B cell (primary cell): Measurements from ENCODE around the gene G0S2. TPM values are rescaled to one million over a fixed set of nuclear protein-coding genes. Genes with fewer than 3 reads are reported as not detected.

Experiments used
- ATAC-seq: fragments of 200-7000 bp; cut with Tn5 transposase; one replicate; pipeline ENCODE4 v1.10.0; 2021; ENCODE audit warnings: low read depth, mild to moderate bottlenecking, moderate number of reproducible peaks, moderate library complexity
- CTCF ChIA-PET: fragments of 350-600 bp; sonication (Branson Sonifier 250); formaldehyde crosslinking; loops from one replicate; lab custom pipeline; 2021; ENCODE audit warnings: antibody characterized with exemption, inconsistent platforms; lab: Charles Lee
- POLR2A ChIA-PET: fragments of 350-600 bp; sonication (Branson Sonifier 250); formaldehyde crosslinking; loops from one replicate; lab custom pipeline; 2021; ENCODE audit warnings: antibody characterized with exemption; lab: Charles Lee
- DNase-seq: peaks from one replicate; pipeline ENCODE4 v3.0.0; 2013
- H2AFZ ChIP-seq: 2 replicates; pipeline ENCODE4 v1.6.1; 2012; ENCODE audit warnings: mild to moderate bottlenecking, low read depth, low read length; ENCODE audit not compliant: insufficient read depth, poor library complexity, severe bottlenecking
- H3K27ac ChIP-seq, 2 donors: 1 replicate in 1 of 2; 2 replicates in 1 of 2; pipeline ENCODE4 v1.5.1; 2012 to 2013; ENCODE audit warnings: low read length in 2 of 2, mild to moderate bottlenecking in 2 of 2, moderate library complexity in 1 of 2
- H3K27me3 ChIP-seq, 4 experiments: fragments of 200-600 bp in 1 of 4; sonication (generic) in 1 of 4; replicated peaks in 1 of 4; 1 replicate in 2 of 4; 2 replicates in 2 of 4; pipeline versions ENCODE4 v1.6.1 to v1.7.0; 2013 to 2016; ENCODE audit warnings: low read length in 3 of 4, mild to moderate bottlenecking in 2 of 4, mixed read lengths in 1 of 4, moderate library complexity in 1 of 4; ENCODE audit not compliant: insufficient read depth in 4 of 4, control insufficient read depth in 3 of 4; ENCODE audit errors: control extremely low read depth in 1 of 4
- H3K36me3 ChIP-seq, 2 experiments: replicated peaks in 1 of 2; 1 replicate in 1 of 2; 2 replicates in 1 of 2; pipeline versions ENCODE4 v1.6.1 to v1.7.1; 2013; ENCODE audit warnings: low read length in 1 of 2; ENCODE audit not compliant: insufficient read depth in 2 of 2, control insufficient read depth in 1 of 2; ENCODE audit errors: control extremely low read depth in 1 of 2, extremely low read depth in 1 of 2
- H3K4me1 ChIP-seq, 2 donors: fragments of 200-600 bp in 1 of 2; sonication (generic) in 1 of 2; 1 replicate in 1 of 2; 2 replicates in 1 of 2; pipeline versions ENCODE4 v1.5.1 to v1.6.1; 2013 to 2017; ENCODE audit warnings: low read length in 2 of 2; ENCODE audit not compliant: control insufficient read depth in 2 of 2, insufficient read depth in 2 of 2
- H3K4me2 ChIP-seq: replicated peaks from 2 replicates; pipeline ENCODE3; 2012; ENCODE audit warnings: mild to moderate bottlenecking, low read depth, low read length; ENCODE audit not compliant: poor library complexity, severe bottlenecking
- H3K4me3 ChIP-seq, 5 experiments: fragments of 200-600 bp in 1 of 5; sonication (generic) in 1 of 5; 1 replicate in 3 of 5; 2 replicates in 2 of 5; pipeline versions ENCODE4 v1.5.1 to v1.7.0; 2011 to 2016; ENCODE audit warnings: low read length in 4 of 5, mild to moderate bottlenecking in 4 of 5, low read depth in 2 of 5, control low read depth in 1 of 5, moderate library complexity in 1 of 5; ENCODE audit not compliant: insufficient read depth in 1 of 5; ENCODE audit errors: control extremely low read depth in 1 of 5, extremely low read depth in 1 of 5
- H3K79me2 ChIP-seq: fragments of 200-600 bp; sonication (generic); one replicate; pipeline ENCODE4 v1.6.0; 2016; ENCODE audit warnings: low read length; ENCODE audit not compliant: control insufficient read depth, insufficient read depth
- H3K9ac ChIP-seq: fragments of 200-600 bp; sonication (generic); 2 replicates; pipeline ENCODE4 v1.6.1; 2017; ENCODE audit warnings: mild to moderate bottlenecking, low read length, moderate library complexity
- H3K9me3 ChIP-seq, 3 donors: one replicate each; pipeline versions ENCODE4 v1.6.1 to v1.7.1; 2013; ENCODE audit warnings: low read length in 2 of 3; ENCODE audit not compliant: control insufficient read depth in 2 of 3, insufficient read depth in 1 of 3; ENCODE audit errors: control extremely low read depth in 1 of 3
- H4K20me1 ChIP-seq: 2 replicates; pipeline ENCODE4 v1.6.0; 2012; ENCODE audit warnings: mild to moderate bottlenecking, low read length; ENCODE audit not compliant: insufficient read depth, control insufficient read depth, poor library complexity, severe bottlenecking
- H3K27ac Mint-ChIP-seq: one replicate; pipeline ENCODE4 v1.8.0; 2021; ENCODE audit warnings: mixed read lengths
- H3K27me3 Mint-ChIP-seq: one replicate; pipeline ENCODE4 v1.8.0; 2021; ENCODE audit warnings: mixed read lengths
- H3K4me1 Mint-ChIP-seq: one replicate; pipeline ENCODE4 v1.8.0; 2021; ENCODE audit warnings: mixed read lengths
- H3K4me3 Mint-ChIP-seq: one replicate; pipeline ENCODE4 v1.8.0; 2021; ENCODE audit warnings: mixed read lengths
- H3K9me3 Mint-ChIP-seq: one replicate; pipeline ENCODE4 v1.8.0; 2022; ENCODE audit warnings: mixed read lengths; ENCODE audit not compliant: insufficient read depth
- CTCF ChIP-seq: fragments of 200-600 bp; IDR thresholded peaks from one replicate; pipeline ENCODE4 v1.8.0; 2022; ENCODE audit warnings: antibody characterized with exemption, mild to moderate bottlenecking
- EZH2 ChIP-seq: IDR thresholded peaks from 2 replicates; pipeline ENCODE4 v1.6.1; 2012; ENCODE audit warnings: borderline replicate concordance, low read depth, mild to moderate bottlenecking, moderate library complexity, low read length; ENCODE audit not compliant: insufficient read depth, poor library complexity, severe bottlenecking
- WGBS: methylation state at CpG from one replicate; pipeline ENCODE4 v1.1.5; 2013; ENCODE audit warnings: missing lambda C conversion rate; ENCODE audit not compliant: insufficient coverage; 5-methylcytosine and 5-hydroxymethylcytosine counted together
- intact Hi-C: fragments of 100-400 bp; cut with micrococcal nuclease; formaldehyde crosslinking; loops from one replicate; pipeline ENCODE4 v1.10.0; 2022
- polyA plus RNA-seq: library from polyadenylated mRNA; depleted of rRNA; stranded (reverse); fragments of >200 nt; gene quantifications from 2 replicates; pipeline ENCODE4 v1.2.3, GENCODE V29; 2012
- total RNA-seq, 2 donors: library from RNA; stranded (reverse); fragments of 120-200 nt in 1 of 2; gene quantifications; 1 replicate in 1 of 2; 2 replicates in 1 of 2; pipeline versions ENCODE4 v1.2.3 to v1.2.4, GENCODE V29; 2013 to 2022

G0S2 gene
- total and polyA plus RNA-seq, 2 donors (not counting 1 experiment from before 2014, with no cell fraction given), result 6.2 TPM; not detected in 1

GRCh38 chr1:209692745-209693504, 17.7 kb downstream of the G0S2 start:
- intact Hi-C loops, result loop anchor here (1.0 to 2.0 kb wide), 5 partner anchors 41 to 117 kb away; partner anchors contain the start of gene LAMB3
- ATAC-seq (peak; percentile 41), DNase-seq (peak; percentile 70)
- Histone ChIP-seq H3K27ac (no peak overlapping the region), H4K20me1 (no peaks in the 10 kb centered on the region), H3K9me3 (no peaks in the 10 kb centered on the region), H3K4me1 (peaks cover 4 to 7% of the 10 kb centered on the region in 2 donors), H3K9ac (peak overlapping the region; percentile 29), H3K79me2 (no peaks in the 10 kb centered on the region), H3K4me2 (peak overlapping the region; percentile 37), H3K4me3 (no peak overlapping the region), H3K27me3 (peaks cover 0 to 3% (median 1%) of the 10 kb centered on the region in 4 experiments), H2AFZ (peak overlapping the region; percentile 32), H3K36me3 (no peaks in the 10 kb centered on the region)
- no peak overlapping the region for H3K4me3 Mint-ChIP-seq
- 5% methylated on average over 2 of the region's 3 CpGs for WGBS
- ChIA-PET POLR2A (no interaction called here), CTCF (interaction anchor here (0.5 to 5.5 kb wide), 20 partner anchors 9 to 486 kb away, joined by 3 to 59 read pairs (median 4); no protein-coding TSS in a partner anchor)
- H3K27ac Mint-ChIP-seq, result no peak overlapping the region
- H3K27me3 Mint-ChIP-seq, result peaks cover 19% of the 10 kb centered on the region
- no peaks in the 10 kb centered on the region for H3K9me3 Mint-ChIP-seq
- TF ChIP-seq CTCF (peak; percentile 90), EZH2 (no peak)
- H3K4me1 Mint-ChIP-seq, result peaks cover 3% of the 10 kb centered on the region

GRCh38 chr1:209696673-209697072, 21.5 kb downstream of the G0S2 start:
- no peaks in the 10 kb centered on the region for H3K9me3 Mint-ChIP-seq
- Histone ChIP-seq H3K79me2 (no peaks in the 10 kb centered on the region), H2AFZ (no peak overlapping the region), H3K9me3 (no peaks in the 10 kb centered on the region), H3K4me1 (peaks cover 4 to 7% of the 10 kb centered on the region in 2 donors), H3K36me3 (no peaks in the 10 kb centered on the region), H4K20me1 (no peaks in the 10 kb centered on the region), H3K9ac (no peak overlapping the region), H3K27ac (no peak overlapping the region), H3K27me3 (peaks cover 0 to 3% (median 1%) of the 10 kb centered on the region in 4 experiments), H3K4me2 (no peak overlapping the region), H3K4me3 (no peak overlapping the region)
- H3K27me3 Mint-ChIP-seq, result peaks cover 28% of the 10 kb centered on the region
- no peak overlapping the region for H3K4me3 Mint-ChIP-seq
- intact Hi-C loops, result no loop called here
- DNase-seq (no peak), ATAC-seq (no peak)
- POLR2A ChIA-PET, result no interaction called here
- H3K27ac Mint-ChIP-seq, result no peak overlapping the region
- peaks cover 3% of the 10 kb centered on the region for H3K4me1 Mint-ChIP-seq
- CTCF ChIA-PET, result interaction anchor here (1.0 to 1.7 kb wide), 4 partner anchors 9 to 127 kb away, joined by 3 to 9 read pairs (median 4); no protein-coding TSS in a partner anchor
- TF ChIP-seq CTCF, result no peak
